GM12865 (cell line): Measurements from ENCODE around the gene PAPOLB.

Source experiments
- DNase-seq: peaks from one replicate; pipeline ENCODE4 v3.0.0; 2010; ENCODE audit warnings: low read depth
- H3K4me3 ChIP-seq: 2 replicates; pipeline ENCODE4 v1.5.1; 2011; ENCODE audit warnings: mild to moderate bottlenecking, low read depth, low read length, control low read depth
- TF ChIP-seq, protein P1 (sequence below): IDR thresholded peaks from 2 replicates; pipeline ENCODE4 v1.5.1; 2011; ENCODE audit warnings: low read length, control low read depth, low read depth, inconsistent platforms; ENCODE audit not compliant: insufficient read depth; ENCODE audit errors: missing control alignments

The PAPOLB gene

DNA sequence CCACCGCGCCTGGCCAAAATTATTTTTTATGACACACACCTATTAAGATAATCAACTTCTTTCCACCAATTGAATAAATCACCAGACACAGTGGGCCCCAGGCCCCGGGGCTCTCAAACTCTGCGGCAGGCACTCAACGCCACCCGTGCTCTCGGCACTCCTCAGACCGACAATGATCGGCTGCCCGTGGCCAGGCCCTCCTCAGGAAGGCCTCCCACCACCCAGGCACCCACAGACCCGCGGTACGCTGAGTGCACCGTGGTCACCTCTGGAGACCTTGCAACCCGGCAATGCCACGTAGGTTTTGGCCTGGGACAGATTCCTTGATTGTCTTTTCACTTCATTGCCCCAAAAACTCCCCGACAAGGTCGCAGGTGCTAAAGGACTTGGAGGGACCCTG lies 14.8 kb upstream of the PAPOLB start:
- DNase-seq, result no peak
- H3K4me3 ChIP-seq, result no peak overlapping the region
- TF ChIP-seq, protein P1, sequence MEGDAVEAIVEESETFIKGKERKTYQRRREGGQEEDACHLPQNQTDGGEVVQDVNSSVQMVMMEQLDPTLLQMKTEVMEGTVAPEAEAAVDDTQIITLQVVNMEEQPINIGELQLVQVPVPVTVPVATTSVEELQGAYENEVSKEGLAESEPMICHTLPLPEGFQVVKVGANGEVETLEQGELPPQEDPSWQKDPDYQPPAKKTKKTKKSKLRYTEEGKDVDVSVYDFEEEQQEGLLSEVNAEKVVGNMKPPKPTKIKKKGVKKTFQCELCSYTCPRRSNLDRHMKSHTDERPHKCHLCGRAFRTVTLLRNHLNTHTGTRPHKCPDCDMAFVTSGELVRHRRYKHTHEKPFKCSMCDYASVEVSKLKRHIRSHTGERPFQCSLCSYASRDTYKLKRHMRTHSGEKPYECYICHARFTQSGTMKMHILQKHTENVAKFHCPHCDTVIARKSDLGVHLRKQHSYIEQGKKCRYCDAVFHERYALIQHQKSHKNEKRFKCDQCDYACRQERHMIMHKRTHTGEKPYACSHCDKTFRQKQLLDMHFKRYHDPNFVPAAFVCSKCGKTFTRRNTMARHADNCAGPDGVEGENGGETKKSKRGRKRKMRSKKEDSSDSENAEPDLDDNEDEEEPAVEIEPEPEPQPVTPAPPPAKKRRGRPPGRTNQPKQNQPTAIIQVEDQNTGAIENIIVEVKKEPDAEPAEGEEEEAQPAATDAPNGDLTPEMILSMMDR, result no peak

- no peak overlapping the region for H3K4me3 ChIP-seq
- TF ChIP-seq, protein P1, result no peak
- DNase-seq, result no peak
Measured at GRCh38 chr7:4875391-4875790, 13.6 kb upstream of the PAPOLB start.

DNA sequence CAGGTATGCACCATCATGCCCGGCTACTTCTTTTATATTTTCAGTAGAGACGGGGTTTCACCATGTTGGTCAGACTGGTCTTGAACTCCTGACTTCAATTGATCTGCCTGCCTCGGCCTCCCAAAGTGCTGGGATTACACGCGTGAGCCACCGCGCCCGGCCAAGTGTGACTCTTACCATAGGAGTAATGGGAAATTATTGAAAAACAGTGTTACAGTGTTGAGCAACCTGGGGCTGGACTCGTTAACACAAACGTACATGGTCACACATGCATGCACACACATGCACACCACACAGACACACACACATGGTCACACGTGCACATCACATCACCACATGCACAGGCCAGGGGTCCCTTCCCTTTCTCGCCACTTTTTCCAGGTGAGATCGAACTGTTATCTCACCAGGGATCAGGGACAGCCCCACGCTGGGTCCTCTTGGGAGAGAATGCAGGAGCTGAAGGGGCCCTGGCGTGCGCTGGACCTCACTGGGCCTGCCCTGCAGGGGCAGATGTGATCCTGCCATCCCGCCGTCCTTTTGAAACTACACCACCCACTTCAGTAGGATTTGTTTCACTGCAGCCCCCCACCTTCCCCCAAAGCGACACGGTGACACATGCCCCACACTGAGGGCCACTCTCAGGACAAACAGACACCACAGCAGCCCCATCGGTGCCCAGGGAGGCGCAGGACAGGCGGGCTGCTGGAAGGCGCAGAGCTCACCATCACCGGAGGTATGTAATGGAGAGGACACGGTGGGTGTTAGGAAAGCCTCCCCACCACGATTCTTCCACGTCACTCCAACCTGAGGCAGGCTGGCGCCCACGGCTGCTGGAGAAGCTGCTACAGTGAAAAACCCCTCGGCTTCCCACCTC lies 11.5 kb upstream of the PAPOLB start:
- DNase-seq, result no peak
- TF ChIP-seq, protein P1, result no peak
- no peak overlapping the region for H3K4me3 ChIP-seq

GRCh38 chr7:4871930-4872675 lies 10.3 kb upstream of the PAPOLB start:
- H3K4me3 ChIP-seq, result no peak overlapping the region
- TF ChIP-seq, protein P1, result no peak
- no peak for DNase-seq

- no peak for DNase-seq
- no peak overlapping the region for H3K4me3 ChIP-seq
- TF ChIP-seq, protein P1, result no peak
Measured at GRCh38 chr7:4871056-4871680, 9.3 kb upstream of the PAPOLB start.

DNA sequence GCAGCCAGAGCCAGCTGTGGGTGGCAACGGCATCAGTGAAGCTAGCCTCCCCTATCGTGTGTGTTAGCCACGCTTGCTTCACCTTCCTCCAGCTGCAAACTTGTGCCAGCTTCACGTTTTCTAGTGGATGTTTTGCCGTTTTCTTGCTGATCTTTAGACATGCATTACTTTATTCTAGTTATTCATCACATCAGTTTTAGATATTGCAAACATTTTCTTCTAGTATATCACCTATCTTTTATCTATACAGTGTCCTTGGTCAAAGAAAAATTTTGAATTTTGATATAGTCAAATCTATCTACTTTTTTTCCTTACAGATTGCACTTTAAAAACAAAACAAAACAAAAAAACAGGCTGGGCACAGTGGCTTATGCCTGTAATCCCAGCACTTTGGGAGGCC lies 6.7 kb upstream of the PAPOLB start:
- TF ChIP-seq, protein P1, result no peak
- no peak for DNase-seq
- no peak overlapping the region for H3K4me3 ChIP-seq
